SK-N-SH (cell line): Measurements from ENCODE around the gene GMCL1.

Source experiments
- GABPA ChIP-seq: IDR thresholded peaks from 2 replicates; pipeline ENCODE4 v1.4.0; 2012; ENCODE audit warnings: low read depth, mild to moderate bottlenecking
- POLR2AphosphoS5 ChIP-seq: IDR thresholded peaks from 2 replicates; pipeline ENCODE4 v1.6.1; 2012; ENCODE audit warnings: low read depth, low read length
- RAD21 ChIP-seq: IDR thresholded peaks from 2 replicates; pipeline ENCODE4 v1.6.1; 2012; ENCODE audit warnings: mild to moderate bottlenecking, low read length
- USF2 ChIP-seq: fragments of 150-350 bp; IDR thresholded peaks from 2 replicates; pipeline ENCODE4 v1.6.1; 2017; ENCODE audit warnings: antibody characterized with exemption, low read length, low read depth, borderline replicate concordance

GRCh38 chr2:69810550-69810949 lies 18.9 kb upstream of the GMCL1 start:
- no peak for TF ChIP-seq POLR2AphosphoS5
- TF ChIP-seq GABPA = no peak
- no peak for TF ChIP-seq USF2
- no peak for TF ChIP-seq RAD21
